ENCODE results near the gene NAV1.
A peak's percentile ranks its signal among the peaks of the same experiment; 100 is the strongest.
"Not testable (repeated sequence)": the region's sequence is repeated elsewhere in the genome, so short reads cannot be mapped to it uniquely, and the experiment has no call there.

NAV1 gene

GRCh38 chr1:201549522-201549921 lies 10.6 kb downstream of the NAV1 start:
- not testable (repeated sequence) for DNase-seq

- DNase-seq: no peak
Measured at GRCh38 chr1:201551096-201551495, 12.2 kb downstream of the NAV1 start.

GRCh38 chr1:201551877-201552731 lies 13.2 kb downstream of the NAV1 start:
- no peak for DNase-seq

GRCh38 chr1:201552941-201553351 lies 14.0 kb downstream of the NAV1 start:
- no peak for DNase-seq

GRCh38 chr1:201553496-201554189 lies 14.7 kb downstream of the NAV1 start:
- DNase-seq: no peak

GRCh38 chr1:201554190-201554600 lies 15.3 kb downstream of the NAV1 start:
- no peak for DNase-seq

GRCh38 chr1:201554789-201555592 lies 16.1 kb downstream of the NAV1 start:
- DNase-seq: no peak

GRCh38 chr1:201555593-201555945 lies 16.6 kb downstream of the NAV1 start:
- no peak for DNase-seq

GRCh38 chr1:201556841-201557571 lies 18.1 kb downstream of the NAV1 start:
- DNase-seq: no peak

GRCh38 chr1:201557572-201557958 lies 18.6 kb downstream of the NAV1 start:
- DNase-seq: no peak

- DNase-seq: peak; percentile 59 to 63
Measured at GRCh38 chr1:201559679-201560162, 20.8 kb downstream of the NAV1 start.

GRCh38 chr1:201560328-201561194 lies 21.6 kb downstream of the NAV1 start:
- no peak for DNase-seq

GRCh38 chr1:201561195-201561564 lies 22.3 kb downstream of the NAV1 start:
- no peak for DNase-seq

GRCh38 chr1:201561601-201562000 lies 22.7 kb downstream of the NAV1 start:
- no peak for DNase-seq

- DNase-seq: no peak
Measured at GRCh38 chr1:201562257-201562656, 23.3 kb downstream of the NAV1 start.

GRCh38 chr1:201562659-201563405 lies 23.9 kb downstream of the NAV1 start:
- no peak for DNase-seq

- DNase-seq: no peak
Measured at GRCh38 chr1:201563406-201563780, 24.5 kb downstream of the NAV1 start.

GRCh38 chr1:201563941-201564340 lies 25.0 kb downstream of the NAV1 start:
- no peak for DNase-seq

- no peak for DNase-seq
Measured at GRCh38 chr1:201565024-201565730, 26.2 kb downstream of the NAV1 start.

Data from activated CD4-positive, alpha-beta T cell treated with anti-CD3 and anti-CD28 coated beads for 4 hours (primary cell).